ENCODE measurements around the gene KRTAP4-9.
"Not testable (repeated sequence)": the region's sequence is repeated elsewhere in the genome, so short reads cannot be mapped to it uniquely, and the experiment has no call there.

KRTAP4-9 gene

DNA sequence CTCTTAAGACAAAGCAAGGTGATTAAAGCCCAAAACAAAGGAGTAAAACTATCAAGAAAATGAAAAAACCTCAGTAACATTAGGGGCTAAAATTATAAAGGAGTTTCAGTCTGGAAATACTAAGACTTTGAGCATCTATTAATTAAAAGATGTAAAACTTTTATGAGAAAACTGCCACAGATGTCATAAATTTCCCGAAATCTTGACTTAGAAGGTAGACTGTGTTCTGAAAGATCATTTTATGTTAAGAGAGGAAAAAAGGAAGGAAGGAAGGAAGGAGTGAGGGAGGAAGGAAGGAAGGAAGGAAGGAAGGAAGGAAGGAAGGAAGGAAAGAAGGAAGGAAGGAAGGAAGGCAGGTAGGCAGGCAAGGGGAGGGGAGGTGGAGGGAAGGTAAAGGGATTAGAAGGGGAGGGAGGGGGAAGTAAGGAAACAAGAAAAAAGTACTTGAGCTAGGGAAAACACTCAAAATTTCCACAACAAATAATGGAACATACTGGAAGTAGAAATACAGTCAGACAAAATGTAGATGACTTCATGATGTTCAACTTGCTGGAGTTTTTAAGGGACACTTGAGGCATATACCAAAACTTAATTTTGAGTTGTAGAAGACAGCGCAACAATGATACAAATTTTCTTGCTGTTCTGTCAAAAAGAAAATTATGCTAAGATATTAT lies 42.5 kb downstream of the KRTAP4-9 start:
- Mint-ChIP-seq H3K27me3 (ENCODE audit: low read depth, poor library complexity) (peaks cover 4% of the 10 kb centered on the region), H3K36me3 (ENCODE audit: low read depth) (peaks cover 6% of the 10 kb centered on the region), H3K9me3 (peaks cover 20% of the 10 kb centered on the region), H3K4me3 (no peak overlapping the region), H3K4me1 (no peaks in the 10 kb centered on the region), H3K27ac (no peak overlapping the region)
- TF ChIP-seq, protein P1, sequence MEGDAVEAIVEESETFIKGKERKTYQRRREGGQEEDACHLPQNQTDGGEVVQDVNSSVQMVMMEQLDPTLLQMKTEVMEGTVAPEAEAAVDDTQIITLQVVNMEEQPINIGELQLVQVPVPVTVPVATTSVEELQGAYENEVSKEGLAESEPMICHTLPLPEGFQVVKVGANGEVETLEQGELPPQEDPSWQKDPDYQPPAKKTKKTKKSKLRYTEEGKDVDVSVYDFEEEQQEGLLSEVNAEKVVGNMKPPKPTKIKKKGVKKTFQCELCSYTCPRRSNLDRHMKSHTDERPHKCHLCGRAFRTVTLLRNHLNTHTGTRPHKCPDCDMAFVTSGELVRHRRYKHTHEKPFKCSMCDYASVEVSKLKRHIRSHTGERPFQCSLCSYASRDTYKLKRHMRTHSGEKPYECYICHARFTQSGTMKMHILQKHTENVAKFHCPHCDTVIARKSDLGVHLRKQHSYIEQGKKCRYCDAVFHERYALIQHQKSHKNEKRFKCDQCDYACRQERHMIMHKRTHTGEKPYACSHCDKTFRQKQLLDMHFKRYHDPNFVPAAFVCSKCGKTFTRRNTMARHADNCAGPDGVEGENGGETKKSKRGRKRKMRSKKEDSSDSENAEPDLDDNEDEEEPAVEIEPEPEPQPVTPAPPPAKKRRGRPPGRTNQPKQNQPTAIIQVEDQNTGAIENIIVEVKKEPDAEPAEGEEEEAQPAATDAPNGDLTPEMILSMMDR (IDR thresholded peaks at IDR 0.05), result no peak
- no peak for DNase-seq

DNA sequence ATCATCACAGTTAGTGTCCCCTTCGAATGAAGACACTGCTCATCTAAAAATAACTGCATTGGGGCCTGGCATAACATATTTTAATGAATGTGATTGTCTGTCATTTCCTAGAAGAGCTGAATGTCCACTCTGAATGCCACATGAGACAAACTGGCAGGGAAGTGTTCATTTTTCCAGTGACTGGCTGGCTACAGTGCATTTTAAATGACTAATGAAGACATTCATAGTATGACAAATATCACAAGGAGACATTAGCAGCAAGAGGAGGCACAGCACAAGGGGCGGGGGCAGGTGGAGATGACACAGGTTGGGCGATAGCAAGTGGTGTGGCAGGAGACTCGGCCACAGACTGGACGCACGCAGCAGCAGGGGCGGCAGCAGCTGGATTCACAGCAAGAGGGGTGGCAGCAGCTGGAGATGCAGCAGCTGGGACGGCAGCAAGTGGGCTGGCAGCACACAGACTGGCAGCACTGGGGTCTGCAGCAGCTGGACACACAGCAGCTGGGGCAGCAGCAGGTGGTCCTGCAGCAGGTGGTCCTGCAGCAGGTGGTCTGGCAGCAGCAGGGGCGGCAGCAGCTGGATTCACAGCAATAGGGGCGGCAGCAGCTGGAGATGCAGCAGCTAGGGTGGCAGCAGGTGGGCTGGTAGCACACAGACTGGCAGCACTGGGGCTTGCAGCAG lies 43.9 kb downstream of the KRTAP4-9 start:
- H3K4me3 Mint-ChIP-seq; H3K9me3 Mint-ChIP-seq; H3K4me1 Mint-ChIP-seq; DNase-seq; H3K27me3 Mint-ChIP-seq (ENCODE audit: low read depth, poor library complexity); H3K36me3 Mint-ChIP-seq (ENCODE audit: low read depth); H3K27ac Mint-ChIP-seq: not testable (repeated sequence)

DNA sequence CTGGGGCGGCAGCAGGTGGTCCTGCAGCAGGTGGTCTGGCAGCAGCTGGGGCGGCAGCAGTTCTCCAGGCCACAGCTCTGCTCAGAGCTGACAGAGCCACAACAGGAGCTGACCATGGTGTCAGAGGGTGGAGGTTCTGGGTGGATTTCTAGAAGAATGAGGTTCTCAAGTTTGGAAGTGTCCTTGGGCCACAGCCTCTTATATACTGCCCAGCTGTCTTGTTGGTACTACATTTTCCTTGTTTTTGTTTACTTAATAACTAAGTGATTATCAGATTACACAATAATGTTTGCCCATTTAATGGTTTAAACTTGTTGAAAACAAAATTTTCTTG lies 44.4 kb downstream of the KRTAP4-9 start, which contains the start of gene KRTAP4-5:
KRTAP4-5 (minus strand) TSS at position 174 of the 334 bp plus-strand sequence; CDS start at position 116, 58 bp downstream.
- no peak for DNase-seq
- H3K36me3 Mint-ChIP-seq (ENCODE audit: low read depth), result no peaks in the 10 kb centered on the region
- H3K27me3 Mint-ChIP-seq (ENCODE audit: low read depth, poor library complexity), result peaks cover 4% of the 10 kb centered on the region
- TF ChIP-seq, protein P1 (IDR thresholded peaks at IDR 0.05), result no peak
- H3K4me3 Mint-ChIP-seq, result no peak within 1 kb of the TSS
- H3K4me1 Mint-ChIP-seq, result no peaks in the 10 kb centered on the region
- H3K27ac Mint-ChIP-seq, result no peak within 1 kb of the TSS
- H3K9me3 Mint-ChIP-seq, result peaks cover 5% of the 10 kb centered on the region

DNA sequence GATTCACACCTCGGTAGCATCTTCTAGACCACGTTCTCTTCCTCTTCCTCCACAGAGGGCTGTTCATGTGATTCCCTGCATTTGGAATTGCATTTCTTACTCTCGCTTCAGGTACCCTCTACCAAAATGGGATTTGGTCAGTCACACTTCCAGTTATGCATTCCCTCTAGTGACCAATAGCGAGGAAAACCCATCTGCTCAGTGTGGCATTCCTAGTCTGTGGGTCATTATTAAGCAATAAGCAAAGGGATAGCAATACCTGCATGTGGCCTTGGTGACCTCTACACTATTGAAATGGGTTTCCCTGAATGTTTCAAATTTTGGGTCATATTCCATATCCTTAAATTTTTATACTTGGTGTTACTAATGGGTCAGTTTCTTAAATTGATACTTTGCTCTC lies 44.8 kb downstream of the KRTAP4-9 start:
- no peaks in the 10 kb centered on the region for H3K4me1 Mint-ChIP-seq
- TF ChIP-seq, protein P1 (IDR thresholded peaks at IDR 0.05), result no peak
- no peaks in the 10 kb centered on the region for H3K36me3 Mint-ChIP-seq (ENCODE audit: low read depth)

DNA sequence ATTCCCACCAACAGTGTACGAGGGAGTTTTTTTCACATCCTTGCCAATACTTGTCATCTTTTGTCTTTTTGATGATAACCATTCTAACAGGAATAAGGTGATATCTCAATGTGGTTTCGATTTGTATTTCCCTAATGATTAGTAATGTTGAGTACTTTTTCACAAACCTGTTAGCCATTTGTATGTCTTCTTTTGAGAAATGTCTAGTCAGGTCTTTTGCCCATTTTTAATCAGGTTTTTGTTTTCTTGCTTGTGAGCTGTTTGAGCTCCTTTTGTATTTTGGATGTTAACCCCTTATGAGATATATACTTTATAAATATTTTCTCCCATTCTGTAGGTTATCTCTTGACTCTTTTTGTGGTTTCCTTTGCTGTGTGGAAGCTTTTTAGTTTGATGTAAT lies 46.3 kb downstream of the KRTAP4-9 start:
- TF ChIP-seq, protein P1 (IDR thresholded peaks at IDR 0.05), result no peak
- H3K27ac Mint-ChIP-seq, result no peak overlapping the region
- H3K4me3 Mint-ChIP-seq, result no peak overlapping the region
- DNase-seq, result no peak
- no peaks in the 10 kb centered on the region for H3K9me3 Mint-ChIP-seq
- no peaks in the 10 kb centered on the region for H3K36me3 Mint-ChIP-seq (ENCODE audit: low read depth)
- no peaks in the 10 kb centered on the region for H3K4me1 Mint-ChIP-seq
- H3K27me3 Mint-ChIP-seq (ENCODE audit: low read depth, poor library complexity), result peaks cover 7% of the 10 kb centered on the region

More for the DNA sequence above, 44.8 kb downstream of the KRTAP4-9 start:
- peaks cover 2% of the 10 kb centered on the region for H3K9me3 Mint-ChIP-seq
- H3K27ac Mint-ChIP-seq, result no peak overlapping the region
- DNase-seq, result no peak
- peaks cover 4% of the 10 kb centered on the region for H3K27me3 Mint-ChIP-seq (ENCODE audit: low read depth, poor library complexity)
- H3K4me3 Mint-ChIP-seq, result no peak overlapping the region

DNA sequence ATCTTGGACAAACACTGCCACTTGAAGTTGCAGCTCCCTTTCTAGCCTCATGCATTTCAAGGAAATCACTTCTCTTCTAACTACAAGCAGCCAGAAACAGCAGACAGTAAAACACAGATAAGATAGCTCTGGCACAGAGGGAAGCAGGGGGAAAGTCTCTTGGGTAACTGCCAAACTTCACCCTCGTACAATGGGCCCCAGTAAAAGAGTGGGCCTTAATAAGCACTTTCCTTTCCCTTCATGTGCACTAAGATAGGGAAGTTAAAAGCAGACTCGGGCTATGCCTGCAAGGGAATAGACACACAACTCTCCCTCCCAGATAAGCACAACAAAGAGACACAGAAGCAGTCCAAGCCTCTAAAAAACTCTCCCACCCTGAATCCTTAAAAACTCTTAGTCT lies 48.7 kb downstream of the KRTAP4-9 start:
- Mint-ChIP-seq H3K27me3 (ENCODE audit: low read depth, poor library complexity) (peaks cover 12% of the 10 kb centered on the region), H3K4me1 (no peaks in the 10 kb centered on the region), H3K36me3 (ENCODE audit: low read depth) (no peaks in the 10 kb centered on the region), H3K4me3 (no peak overlapping the region), H3K27ac (no peak overlapping the region), H3K9me3 (no peaks in the 10 kb centered on the region)
- DNase-seq, result no peak
- TF ChIP-seq, protein P1 (IDR thresholded peaks at IDR 0.05), result no peak
